ENCODE results near the gene ZFYVE21. TPM values are rescaled to one million over a fixed set of nuclear protein-coding genes. Genes with fewer than 3 reads are reported as not detected.

ZFYVE21 gene
- total RNA-seq, 1 experiment from 2014 or later: 31.3 TPM

DNA sequence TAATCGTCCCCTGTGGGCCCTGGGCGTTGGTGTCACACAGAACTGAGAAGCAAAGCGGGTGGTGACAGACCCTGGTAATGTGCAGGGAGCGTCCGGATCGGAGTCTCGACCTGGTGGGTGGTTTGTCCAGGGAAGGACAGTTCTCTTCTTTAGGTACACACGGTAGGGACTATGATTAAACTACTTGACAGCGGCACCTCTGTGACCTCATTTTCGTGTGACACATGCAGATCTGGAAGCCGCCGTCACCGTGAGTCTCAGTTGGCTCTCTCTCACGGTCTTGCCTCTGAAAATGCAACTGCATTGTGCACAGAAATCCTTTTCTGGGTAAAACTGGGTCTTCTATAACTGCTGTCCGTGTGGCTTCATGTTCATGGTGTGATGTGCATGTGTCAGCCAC lies 32.5 kb upstream of the ZFYVE21 start:
- Histone ChIP-seq H3K79me2 (ENCODE audit: insufficient read depth, low read length) (peaks cover 15% of the 10 kb centered on the region; the same call in 1 of the 2 replicates), H2AFZ (ENCODE audit: low read depth, low read length, poor library complexity, severe bottlenecking) (no peak overlapping the region), H4K20me1 (ENCODE audit: insufficient read depth) (peaks cover 10% of the 10 kb centered on the region; the same call in 1 of the 2 replicates), H3K9me2 (ENCODE audit: insufficient read depth) (no peaks in the 10 kb centered on the region), H3K4me1 (ENCODE audit: control insufficient read depth in 1 of 2, insufficient read depth in 2 of 2, low read length in 2 of 2) (no peaks in the 10 kb centered on the region; a peak in 1 of 4 replicates), H3K27me3 (ENCODE audit: insufficient read depth, low read length) (no peaks in the 10 kb centered on the region), H3K4me2 (ENCODE audit: low read length) (no peak overlapping the region), H3K4me3 (replicated peaks in 1 of 2; ENCODE audit: low read depth in 1 of 2, low read length in 2 of 2) (no peak overlapping the region), H3K36me3 (ENCODE audit: control insufficient read depth in 1 of 2, insufficient read depth in 2 of 2, low read length in 2 of 2) (peaks cover 49 to 54% of the 10 kb centered on the region in 2 experiments; a peak in 3 of 4 replicates), H3K9me3 (ENCODE audit: control insufficient read depth in 1 of 2, insufficient read depth in 1 of 2, low read depth in 1 of 2, low read length in 2 of 2) (no peaks in the 10 kb centered on the region), H3K27ac (ENCODE audit: low read depth, low read length) (no peak overlapping the region), H3K9ac (ENCODE audit: low read length) (no peak overlapping the region)
- ChIA-PET CTCF (no interaction called here), POLR2A (no interaction called here), RAD21 (ENCODE audit: low non-redundant PET in 1 of 2, low total read pairs in 2 of 2, uncharacterized antibody in 2 of 2, unreplicated experiment in 2 of 2) (no interaction called here)
- BruUV-seq (replicated peaks): no TSS peak
- intact Hi-C loops (cut with micrococcal nuclease): no loop called here
- TF ChIP-seq TCF7L2 (IDR thresholded peaks at IDR 0.05; ENCODE audit: borderline replicate concordance, extremely low read depth, insufficient read depth, insufficient read length) (no peak), EZH2 (IDR thresholded peaks at IDR 0.05) (no peak), POLR2A (IDR thresholded peaks at IDR 0.05; ENCODE audit: borderline replicate concordance, extremely low read depth, insufficient read depth, insufficient read length) (no peak), ELF1 (IDR thresholded peaks at IDR 0.05; ENCODE audit: borderline replicate concordance, low read depth) (no peak), RAD21 (IDR thresholded peaks at IDR 0.05; ENCODE audit: low read depth) (no peak), CTCF (IDR thresholded peaks at IDR 0.05 in 2 of 3, conservative IDR thresholded peaks at IDR 0.05 in 1 of 3; ENCODE audit: borderline replicate concordance in 1 of 3, insufficient read depth in 1 of 3, low read depth in 2 of 3, low read length in 2 of 3) (no peak), POLR2AphosphoS5 (IDR thresholded peaks at IDR 0.05; ENCODE audit: low read depth, low read length) (no peak), CBX3 (IDR thresholded peaks at IDR 0.05; ENCODE audit: low read depth) (no peak), EGR1 (IDR thresholded peaks at IDR 0.05; ENCODE audit: low read depth) (no peak), CEBPB (IDR thresholded peaks at IDR 0.05; ENCODE audit: low read depth) (no peak), JUND (IDR thresholded peaks at IDR 0.05) (no peak), YY1 (IDR thresholded peaks at IDR 0.05; ENCODE audit: extremely low read depth, insufficient replicate concordance, low read depth, low read length) (no peak), SRF (IDR thresholded peaks at IDR 0.05; ENCODE audit: low read depth) (no peak), EZH2phosphoT487 (IDR thresholded peaks at IDR 0.05; ENCODE audit: borderline replicate concordance) (no peak)
- TF ChIP-seq, protein P1, sequence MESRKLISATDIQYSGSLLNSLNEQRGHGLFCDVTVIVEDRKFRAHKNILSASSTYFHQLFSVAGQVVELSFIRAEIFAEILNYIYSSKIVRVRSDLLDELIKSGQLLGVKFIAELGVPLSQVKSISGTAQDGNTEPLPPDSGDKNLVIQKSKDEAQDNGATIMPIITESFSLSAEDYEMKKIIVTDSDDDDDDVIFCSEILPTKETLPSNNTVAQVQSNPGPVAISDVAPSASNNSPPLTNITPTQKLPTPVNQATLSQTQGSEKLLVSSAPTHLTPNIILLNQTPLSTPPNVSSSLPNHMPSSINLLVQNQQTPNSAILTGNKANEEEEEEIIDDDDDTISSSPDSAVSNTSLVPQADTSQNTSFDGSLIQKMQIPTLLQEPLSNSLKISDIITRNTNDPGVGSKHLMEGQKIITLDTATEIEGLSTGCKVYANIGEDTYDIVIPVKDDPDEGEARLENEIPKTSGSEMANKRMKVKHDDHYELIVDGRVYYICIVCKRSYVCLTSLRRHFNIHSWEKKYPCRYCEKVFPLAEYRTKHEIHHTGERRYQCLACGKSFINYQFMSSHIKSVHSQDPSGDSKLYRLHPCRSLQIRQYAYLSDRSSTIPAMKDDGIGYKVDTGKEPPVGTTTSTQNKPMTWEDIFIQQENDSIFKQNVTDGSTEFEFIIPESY (IDR thresholded peaks at IDR 0.05; ENCODE audit: extremely low read depth, insufficient replicate concordance, low read length): no peak
- ATAC-seq (no peak), DNase-seq (ENCODE audit: low read depth, low spot score) (no peak)
